NCI-H2107 treated with DMSO at 0.1 percent for 48 hours (cell line): ENCODE measurements around the gene TMTC1.

ENCODE experiments used
- DNase-seq: peaks from one replicate; lab custom pipeline; 2025; ENCODE audit not compliant: unreplicated experiment; lab: John Stamatoyannopoulos, UW

TMTC1 gene

DNA sequence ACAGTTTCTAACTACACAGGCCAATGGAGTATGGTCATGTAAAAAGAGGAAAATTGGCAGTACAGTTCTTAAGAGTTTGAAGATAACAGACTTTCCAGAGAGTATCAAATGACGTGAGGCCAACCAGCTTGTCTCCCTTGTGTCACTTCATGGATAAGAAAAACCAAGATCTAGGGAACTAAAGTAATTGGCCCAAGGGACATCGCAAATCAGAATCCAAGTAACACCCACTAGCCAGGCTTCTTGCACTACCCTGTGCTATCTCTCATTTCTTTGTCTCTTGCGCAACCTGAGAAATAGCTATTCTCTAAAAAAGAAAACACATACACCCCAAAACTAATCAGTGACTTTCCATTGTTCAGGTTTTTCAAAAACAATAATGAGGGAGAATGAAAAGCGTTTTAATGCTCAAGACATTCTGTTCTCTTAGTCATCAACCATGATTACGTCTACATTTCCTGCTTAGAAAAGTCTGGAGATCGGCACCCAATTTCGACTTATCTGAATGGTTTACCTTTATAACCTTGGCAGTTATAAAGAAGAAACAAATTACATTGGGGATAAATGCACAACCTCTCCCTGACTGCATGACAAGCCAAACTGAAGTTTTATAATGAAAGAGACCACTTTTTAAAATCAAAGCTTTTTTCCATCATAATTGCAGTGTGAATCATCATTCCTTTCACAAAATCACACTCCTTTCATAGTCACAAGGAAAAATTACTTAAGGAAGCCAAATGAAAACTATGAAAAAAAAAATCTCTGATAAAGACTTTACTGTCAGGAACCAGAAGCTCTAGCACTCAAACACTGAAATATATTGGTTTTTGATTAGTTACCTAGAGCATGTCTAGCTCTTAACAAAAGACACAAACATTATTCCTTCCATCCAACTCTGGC is 42.1 kb downstream of the TMTC1 start:
- DNase-seq: no peak

DNA sequence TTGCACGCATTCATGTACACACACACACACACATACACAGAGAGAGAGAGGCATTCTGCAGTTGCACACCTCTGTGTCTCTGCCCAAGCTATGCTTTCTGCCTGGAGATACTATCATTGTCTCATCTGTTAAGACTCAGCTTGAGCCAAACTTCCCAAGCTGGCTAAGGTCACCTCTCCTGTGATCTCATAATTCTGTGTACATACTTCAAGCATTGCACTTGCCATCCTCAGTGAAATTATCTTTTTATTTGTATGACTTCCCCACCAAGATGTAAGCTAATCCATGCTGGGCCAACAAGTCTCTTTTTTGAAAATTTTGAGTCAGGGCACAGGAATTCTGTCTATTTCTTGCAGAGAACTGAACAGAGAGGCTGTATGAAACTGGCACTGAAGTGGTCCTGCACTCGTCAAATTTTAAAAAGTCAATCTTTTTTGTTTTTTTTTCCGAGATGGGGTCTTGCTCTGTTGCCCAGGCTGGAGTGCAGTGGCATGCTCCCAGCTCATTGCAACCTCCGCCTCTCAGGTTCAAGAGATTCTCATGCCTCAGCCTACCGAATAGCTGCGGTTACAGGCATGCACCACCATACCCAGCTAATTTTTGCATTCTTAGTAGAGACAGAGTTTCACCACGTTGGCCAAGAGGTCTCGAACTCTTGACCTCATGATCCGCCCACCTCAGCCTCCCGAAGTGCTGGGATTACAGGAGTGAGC is 44.3 kb downstream of the TMTC1 start:
- DNase-seq: no peak

DNA sequence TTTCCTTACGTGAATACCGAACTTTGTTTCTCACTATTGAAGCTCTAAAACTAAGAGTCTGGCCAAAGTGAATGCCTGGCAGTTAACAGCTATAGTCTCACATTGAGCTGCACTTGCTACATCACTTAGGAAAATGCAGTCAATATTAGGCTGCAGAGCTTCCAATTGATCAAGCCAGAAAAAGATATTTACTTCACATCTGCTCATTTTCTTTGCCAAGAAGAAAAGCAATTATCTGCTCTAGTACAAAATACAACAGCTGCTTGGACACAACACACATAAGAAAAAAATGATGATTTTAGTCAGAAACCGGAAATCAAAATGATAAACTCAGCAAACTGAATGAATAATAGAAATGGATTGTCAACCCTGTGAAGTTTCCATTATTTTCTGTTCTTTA is 45.4 kb downstream of the TMTC1 start:
- no peak for DNase-seq

DNA sequence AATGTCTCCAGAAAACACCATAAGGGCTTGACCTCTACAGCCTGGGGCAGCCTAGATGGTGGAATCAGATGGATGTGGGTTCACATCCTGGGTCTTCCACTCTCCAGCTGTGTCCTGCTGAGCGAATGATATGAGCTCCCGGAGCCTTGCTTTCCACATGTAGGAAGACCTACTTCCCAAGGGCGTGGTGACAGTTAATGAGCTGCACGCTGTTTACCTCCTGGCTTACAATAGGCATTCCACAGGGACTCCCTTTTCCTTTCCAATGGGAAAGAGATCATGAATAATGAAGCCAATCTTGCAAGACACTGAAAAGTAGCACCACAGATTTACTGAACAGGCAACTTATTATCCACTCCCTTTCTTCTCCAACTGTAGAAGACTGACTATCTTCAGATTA is 46.1 kb downstream of the TMTC1 start:
- no peak for DNase-seq

DNA sequence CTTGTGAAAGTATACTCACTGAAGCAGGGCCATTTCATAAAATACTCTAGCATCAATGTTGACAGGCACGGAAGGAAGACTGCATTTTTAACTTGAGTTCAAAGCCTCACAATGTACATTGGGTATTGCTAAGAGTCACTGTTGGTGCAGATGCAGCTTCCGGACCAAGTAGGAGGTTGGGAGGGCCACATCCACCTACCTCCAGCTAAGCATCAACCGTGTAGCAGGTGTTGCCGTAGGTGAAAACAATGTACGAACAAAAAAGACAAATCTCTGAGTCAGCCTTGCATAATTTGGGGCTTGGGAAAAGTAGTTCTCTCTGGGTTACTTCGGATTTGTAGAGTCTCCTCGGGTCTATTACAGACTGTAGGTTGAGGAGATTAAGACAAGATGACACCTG is 48.1 kb downstream of the TMTC1 start:
- no peak for DNase-seq

DNA sequence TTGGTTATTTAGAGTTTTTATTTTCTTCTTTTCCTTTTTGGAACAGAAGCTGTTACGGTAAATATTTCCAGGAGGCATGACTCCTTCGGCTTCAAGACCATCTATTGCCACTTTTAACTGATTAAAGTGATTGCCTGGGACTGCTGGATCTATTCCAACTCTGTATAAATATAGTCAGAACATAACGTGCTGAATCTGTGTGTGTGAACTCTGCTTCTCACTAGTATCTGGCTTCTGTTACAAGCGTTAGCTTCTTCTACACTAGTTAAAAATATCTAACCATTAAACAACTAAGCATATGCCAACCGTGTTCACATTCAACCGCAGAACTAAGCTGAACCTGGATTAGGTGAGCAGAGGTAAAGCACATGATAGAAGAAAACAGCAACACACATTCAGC is 49.0 kb downstream of the TMTC1 start:
- no peak for DNase-seq

DNA sequence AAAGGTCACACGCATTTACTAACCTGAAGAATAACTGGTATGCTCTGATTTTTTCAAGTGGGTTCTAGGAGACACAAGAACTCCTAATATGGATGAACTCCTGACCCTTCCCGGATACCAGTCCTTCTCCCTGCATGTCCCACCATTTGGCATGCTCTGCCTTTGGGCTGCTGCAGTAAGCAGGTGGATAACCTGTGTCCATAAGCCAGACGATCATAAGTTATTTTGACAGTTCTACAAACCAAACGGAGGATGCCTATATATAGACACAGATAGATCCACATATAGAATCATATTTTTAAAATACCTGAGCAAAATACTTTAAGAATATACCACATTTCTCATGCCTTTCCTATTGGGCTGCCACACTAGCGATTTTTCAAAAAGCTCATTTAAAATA is 49.4 kb downstream of the TMTC1 start:
- no peak for DNase-seq

DNA sequence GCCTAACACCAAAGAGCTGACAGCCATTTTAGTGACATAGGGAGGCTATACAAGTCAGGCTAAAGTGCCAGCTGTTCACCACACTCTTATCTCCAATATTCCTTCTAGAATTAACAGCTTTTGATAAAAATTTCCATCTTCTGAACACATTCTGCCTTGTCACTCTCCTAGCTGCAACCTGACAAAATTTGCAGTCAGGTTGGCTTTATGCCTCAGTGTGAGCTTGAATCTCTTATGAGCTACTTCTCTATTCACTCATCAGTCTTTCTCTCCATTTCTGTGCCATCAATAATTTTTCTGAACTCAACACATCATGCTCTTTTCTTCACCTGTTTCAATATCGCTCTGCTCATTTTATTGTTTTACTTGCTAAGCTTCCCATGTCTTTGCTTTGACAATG is 50.2 kb downstream of the TMTC1 start:
- DNase-seq: no peak

DNA sequence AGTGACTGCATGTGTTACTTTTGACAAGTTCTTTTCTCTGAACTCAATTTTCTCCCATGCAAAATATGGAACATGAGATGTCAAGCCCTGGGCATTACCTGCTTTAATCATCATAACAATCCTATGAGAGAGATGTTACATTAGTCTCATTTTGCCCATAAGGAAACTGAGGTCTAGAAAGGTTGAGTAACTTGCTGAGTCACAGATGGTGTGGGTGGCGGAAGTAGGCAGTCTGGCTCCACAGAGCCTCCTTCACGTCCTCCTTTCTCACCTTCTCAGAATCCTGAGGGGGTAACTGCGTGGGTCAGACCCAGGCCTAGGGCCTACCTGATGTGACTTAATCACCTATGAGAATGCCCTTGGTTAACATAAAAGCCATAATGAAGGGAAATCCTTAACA is 50.7 kb downstream of the TMTC1 start:
- no peak for DNase-seq

DNA sequence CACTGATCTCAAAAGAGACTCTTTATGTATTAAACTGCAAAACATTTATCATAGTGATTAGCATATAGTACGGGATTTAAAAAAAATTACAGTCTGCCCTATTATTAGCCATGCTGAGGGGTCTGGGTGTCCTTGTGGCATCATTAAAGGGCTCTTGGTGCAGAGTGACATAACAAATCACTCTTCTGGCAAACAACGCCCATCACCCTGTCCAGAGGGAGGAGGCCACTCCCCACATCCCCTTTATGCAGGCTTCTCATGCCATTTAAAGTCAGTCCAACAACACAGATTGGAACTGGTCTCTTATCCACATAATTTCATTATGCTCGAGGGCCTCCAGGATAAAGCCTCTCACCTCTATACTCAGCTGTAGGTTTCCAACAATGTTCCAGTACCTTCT is 51.1 kb downstream of the TMTC1 start:
- no peak for DNase-seq

DNA sequence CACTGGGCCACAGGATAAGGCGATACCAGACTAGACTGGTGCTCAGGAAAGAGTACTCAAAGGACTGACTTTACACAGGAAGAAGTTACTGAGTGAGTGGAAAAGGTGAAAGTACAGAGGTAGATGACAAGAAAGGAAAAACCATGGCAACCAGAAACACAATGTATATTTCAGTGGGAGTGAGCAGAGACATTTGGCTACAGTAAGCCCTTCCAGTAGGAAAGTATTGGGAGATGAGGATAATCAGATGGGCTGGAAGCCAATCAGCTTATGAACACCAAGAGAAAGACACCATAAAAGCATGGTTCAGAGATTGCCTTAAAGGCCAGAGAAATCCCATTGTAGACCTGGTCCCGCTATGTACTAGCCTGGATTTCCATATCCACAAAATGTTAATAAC is 51.6 kb downstream of the TMTC1 start:
- no peak for DNase-seq

DNA sequence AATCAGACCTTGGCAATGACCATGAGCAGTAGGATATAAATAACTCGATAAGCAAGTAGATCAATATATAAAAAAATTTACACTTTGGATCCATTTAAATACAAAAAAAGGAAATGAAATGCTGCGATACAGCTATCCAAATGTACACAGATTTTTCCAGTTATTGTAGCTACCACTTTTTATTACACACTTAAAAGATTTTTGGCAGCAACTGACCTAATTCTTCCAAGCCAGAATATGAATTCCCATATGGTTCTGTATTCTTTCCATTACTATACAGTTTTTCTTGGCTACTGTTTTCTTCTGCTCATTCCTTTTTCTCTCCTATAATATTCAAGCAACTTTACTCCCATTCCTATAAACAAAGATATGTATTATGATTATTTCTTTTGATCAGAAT is 52.2 kb downstream of the TMTC1 start:
- no peak for DNase-seq

DNA sequence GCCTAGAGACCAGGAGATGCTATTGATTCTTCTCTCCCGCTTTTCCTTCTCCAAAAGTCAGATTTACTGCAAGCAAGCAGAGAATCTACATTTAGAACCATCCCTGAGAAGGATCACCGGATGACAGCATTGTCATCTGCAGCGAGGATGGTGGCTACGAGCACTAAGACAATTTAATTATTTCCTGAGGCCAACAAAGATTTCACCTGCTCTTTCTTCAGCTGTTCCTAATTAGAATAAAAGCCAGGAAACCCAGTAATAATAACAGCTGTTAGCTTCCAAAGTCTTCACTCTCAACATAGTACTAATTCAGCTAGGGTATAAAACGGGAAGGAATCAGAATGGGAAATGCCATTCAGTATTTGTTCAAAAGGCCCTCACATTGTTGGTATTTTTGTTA is 53.3 kb downstream of the TMTC1 start:
- DNase-seq: peak; percentile 23

DNA sequence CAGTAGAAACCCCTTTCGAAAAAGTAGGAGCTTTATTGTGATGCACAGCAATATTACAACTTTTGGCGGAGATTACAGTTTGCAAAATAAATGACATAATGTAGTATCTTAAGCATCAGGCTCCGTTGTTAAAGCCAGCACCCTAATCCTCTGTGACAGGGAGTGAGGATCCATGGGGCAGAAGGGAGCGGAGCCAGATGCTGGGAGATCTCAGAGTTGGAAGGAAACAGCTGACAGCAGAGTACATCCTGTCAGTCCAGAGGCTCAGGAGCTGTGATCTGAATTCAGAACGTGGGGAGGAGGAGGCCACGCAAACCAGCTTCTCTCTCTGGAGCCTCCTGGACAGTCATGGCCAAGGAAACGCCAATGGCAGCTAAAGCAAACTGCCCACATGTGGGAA is 55.7 kb downstream of the TMTC1 start:
- DNase-seq: no peak

DNA sequence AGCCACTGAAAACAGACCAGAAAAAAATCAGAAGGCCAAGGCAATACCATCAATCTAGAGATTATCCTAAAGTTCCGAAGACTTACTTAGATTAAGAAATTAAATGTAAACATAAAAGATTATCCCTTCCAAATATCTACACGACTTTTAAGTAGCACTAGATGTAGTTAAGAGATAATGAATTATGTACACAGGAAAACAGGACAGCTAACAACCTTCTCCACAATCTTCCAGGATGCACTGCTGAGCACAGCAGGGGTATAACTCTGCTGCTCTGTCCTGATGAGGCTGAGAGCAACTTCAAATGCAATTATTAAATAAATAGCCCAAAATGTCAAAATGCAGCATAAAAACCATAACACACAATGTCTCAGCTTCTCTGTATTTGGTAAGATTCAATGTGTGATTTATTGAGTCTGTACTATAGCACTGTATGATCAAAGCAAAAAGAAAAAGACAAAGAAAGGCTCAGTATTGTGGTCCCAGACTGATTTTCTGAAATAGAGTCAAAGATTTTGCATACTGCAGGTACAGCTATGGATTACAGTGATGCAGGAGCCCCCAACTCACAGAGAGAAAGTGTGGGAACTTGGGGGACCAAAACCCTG is 56.9 kb downstream of the TMTC1 start:
- DNase-seq: no peak

DNA sequence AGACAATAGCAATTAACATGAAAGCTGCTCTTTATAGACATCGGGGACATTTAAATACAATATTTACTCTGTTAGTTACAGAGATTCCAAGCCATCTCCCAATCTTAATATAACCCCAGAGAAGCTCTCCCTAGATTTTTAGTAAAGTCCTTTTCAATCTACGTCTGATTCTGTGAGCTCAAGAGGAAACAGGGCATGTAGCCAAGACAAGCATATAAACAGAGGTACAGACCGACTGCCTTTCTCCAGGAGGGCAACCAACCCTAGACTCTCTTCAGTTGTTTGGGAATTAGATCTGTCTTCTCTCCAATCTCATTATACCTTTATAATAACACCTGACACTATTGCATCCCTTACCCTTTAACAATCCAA is 57.4 kb downstream of the TMTC1 start:
- peak; percentile 79 for DNase-seq

DNA sequence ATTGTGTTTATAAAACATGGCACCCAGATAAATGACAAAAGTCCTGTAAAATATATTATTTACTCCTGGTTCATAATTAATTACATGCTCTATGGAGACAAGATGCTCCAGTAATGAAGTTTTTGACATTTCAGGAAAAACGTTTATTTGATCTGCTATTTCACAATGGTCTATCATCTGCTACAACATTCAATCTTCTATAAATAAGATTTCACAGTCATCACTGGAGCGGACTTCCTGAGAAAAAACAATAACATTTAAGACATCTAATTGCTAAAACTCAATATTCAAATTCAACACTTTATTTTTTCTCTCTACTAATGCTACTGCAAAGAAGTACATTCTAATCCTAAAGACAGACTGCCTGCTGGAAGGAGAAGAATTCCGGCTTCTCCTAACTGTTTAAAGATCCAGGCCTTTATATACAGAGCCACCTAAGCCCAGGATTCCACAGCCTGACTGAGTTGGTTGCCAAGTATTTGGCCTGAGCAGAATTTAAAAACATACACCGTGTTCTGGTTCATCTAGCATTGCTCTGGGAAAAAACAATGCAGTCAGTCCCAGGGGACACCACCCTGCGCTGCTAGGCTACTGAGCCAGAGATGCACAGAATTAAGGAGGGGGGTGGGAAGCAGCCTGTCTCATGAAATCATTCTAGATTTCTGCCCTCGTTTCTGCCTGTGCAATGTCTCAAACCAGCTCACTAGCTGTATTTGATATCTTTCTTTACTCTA is 58.0 kb downstream of the TMTC1 start:
- peak; percentile 83 for DNase-seq

DNA sequence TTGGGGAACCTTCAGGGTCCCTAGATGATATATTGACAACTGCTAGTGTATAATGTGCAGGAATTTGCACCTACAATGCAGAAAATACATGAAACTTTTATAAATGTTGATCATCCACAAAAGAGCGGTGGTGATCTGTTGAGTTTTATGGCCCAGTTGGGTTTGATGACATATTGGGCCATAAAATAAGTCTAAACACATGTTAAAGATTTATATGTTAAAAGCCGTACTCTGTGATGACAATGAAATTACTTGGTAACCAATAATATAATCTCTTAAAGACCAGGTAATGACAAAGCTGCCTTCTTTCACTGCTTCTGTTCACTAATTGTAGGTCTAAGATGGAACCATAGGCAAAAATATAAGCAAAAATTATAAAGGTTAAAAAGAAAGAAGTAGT is 61.6 kb downstream of the TMTC1 start:
- no peak for DNase-seq

DNA sequence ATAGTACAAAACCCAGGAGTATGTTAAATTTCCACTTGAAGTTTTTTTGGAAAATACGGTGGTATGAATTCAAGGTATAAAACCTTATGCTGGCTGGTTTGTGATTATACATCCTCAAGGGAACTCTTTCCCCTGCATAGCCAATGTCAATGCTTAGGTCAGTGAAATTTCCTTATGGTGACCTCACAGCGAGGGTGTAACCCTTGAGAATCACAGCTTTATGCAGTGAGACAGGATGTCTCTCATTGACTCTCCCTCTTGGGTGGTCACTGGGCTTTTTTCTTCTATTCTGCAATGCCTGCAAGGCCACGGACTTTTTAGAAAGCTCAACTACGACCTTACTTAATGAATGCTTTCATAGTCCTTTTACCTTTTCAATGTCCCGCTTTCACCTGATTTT is 64.4 kb downstream of the TMTC1 start:
- no peak for DNase-seq

DNA sequence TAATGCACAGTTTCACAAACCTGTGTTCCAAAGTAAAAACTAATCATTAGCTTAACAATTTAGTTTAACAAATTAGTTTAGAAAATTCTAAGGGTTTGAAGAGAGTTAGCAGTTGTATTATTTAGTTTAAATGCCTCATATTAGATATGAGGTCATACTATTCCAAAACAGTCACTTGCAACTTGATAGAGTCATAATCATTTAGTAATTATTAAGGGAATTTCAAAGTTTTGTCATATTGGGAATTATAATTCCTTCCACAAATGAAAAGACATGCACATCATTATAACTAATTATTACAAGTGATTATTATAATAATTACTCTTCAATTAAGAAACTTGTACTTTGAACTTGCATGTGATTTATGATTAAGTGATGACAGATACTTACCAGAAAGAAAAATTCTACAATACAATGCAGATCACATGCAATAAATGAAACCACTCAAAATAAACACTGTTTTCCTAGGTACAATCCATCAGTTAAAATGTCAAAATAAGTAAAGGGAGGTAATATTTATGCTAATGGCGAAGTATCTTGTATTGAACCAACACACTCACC is 66.1 kb downstream of the TMTC1 start:
- no peak for DNase-seq

DNA sequence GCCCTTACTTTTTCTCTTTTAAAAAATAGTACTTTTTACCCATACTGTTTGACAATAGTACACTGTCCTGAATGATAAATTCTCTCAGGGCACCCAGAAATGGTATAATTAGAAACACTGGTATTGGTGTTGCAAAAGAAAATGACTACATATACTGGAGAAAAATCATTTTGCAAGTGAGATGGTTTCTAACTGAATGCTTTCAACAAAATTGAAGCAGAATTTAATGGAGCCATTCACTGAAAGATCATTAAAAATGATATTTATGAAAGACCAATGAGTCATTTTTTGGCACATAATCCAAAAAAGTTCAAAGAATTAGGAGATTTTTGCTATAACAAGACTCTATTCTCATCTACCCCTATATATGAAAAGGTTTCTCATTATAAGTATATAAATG is 68.8 kb downstream of the TMTC1 start:
- DNase-seq: no peak
